C4-2B (cell line): ENCODE measurements around the gene PID1.

Source experiments
- CTCF ChIP-seq: fragments of 450-650 bp; conservative IDR thresholded peaks from 2 replicates; pipeline ENCODE4 v1.5.1; 2017; ENCODE audit warnings: mild to moderate bottlenecking
- ZFX ChIP-seq: fragments of 450-650 bp; IDR thresholded peaks from 2 replicates; pipeline ENCODE4 v1.6.1; 2017

GRCh38 chr2:229170916-229171315, 100.2 kb downstream of the PID1 start:
- TF ChIP-seq CTCF (no peak), ZFX (no peak)
